HCT116 (cell line): ENCODE measurements around the gene DERL3. TPM values are rescaled to one million over a fixed set of nuclear protein-coding genes. Genes with fewer than 3 reads are reported as not detected.

Experiments used
- ATAC-seq: fragments of 200-7000 bp; cut with Tn5 transposase; 2 replicates; pipeline ENCODE4 v1.9.1; 2020; ENCODE audit warnings: mild to moderate bottlenecking, moderate library complexity
- BruUV-seq: library from RNA; stranded (reverse); fragments of 400-500 nt; replicated peaks from 2 replicates; lab custom pipeline; 2021; lab: Mats Ljungman, UMichigan
- CTCF ChIA-PET: fragments of 300-600 bp; sonication (Branson Sonifier 250); formaldehyde crosslinking; loops from one replicate; lab custom pipeline; 2021; ENCODE audit warnings: antibody characterized with exemption; lab: Charles Lee
- POLR2A ChIA-PET: fragments of 300-600, 350-600 bp; sonication (Branson Sonifier 250); formaldehyde crosslinking; loops from one replicate; lab custom pipeline; 2021; ENCODE audit warnings: antibody characterized with exemption; lab: Charles Lee
- RAD21 ChIA-PET, 2 experiments: fragments of 300-600 bp; sonication (Branson Sonifier 250); formaldehyde crosslinking; loops; one replicate each; lab custom pipeline; 2023; ENCODE audit warnings: low total read pairs in 2 of 2; ENCODE audit not compliant: uncharacterized antibody in 2 of 2, unreplicated experiment in 2 of 2, low non-redundant PET in 1 of 2; lab: Charles Lee
- DNase-seq: peaks from one replicate; pipeline ENCODE4 v3.0.0-alpha.2; 2010; ENCODE audit warnings: low read depth, low spot score
- H2AFZ ChIP-seq: fragments of 200-600 bp; shearing (Covaris generic), sonication (generic); 2 replicates; pipeline ENCODE4 v1.6.1; 2017; ENCODE audit warnings: low read depth, mixed run types, mixed read lengths, antibody characterized with exemption, low read length; ENCODE audit not compliant: poor library complexity, severe bottlenecking
- H3K27ac ChIP-seq: 2 replicates; pipeline ENCODE4 v1.5.1; 2012; ENCODE audit warnings: low read depth, low read length
- H3K27me3 ChIP-seq: fragments of 200-600 bp; sonication (generic); 2 replicates; pipeline ENCODE4 v1.6.1; 2016; ENCODE audit warnings: mixed run types, low read length, mixed read lengths; ENCODE audit not compliant: insufficient read depth
- H3K36me3 ChIP-seq, 2 experiments: fragments of 200-500 bp in 1 of 2; fragments of 200-600 bp in 1 of 2; sonication (Bioruptor generic) in 1 of 2; sonication (generic) in 1 of 2; 2 replicates each; pipeline versions ENCODE4 v1.5.1 to v1.6.1; 2014 to 2016; ENCODE audit warnings: low read length in 2 of 2, inconsistent platforms in 1 of 2, mixed read lengths in 1 of 2, mixed run types in 1 of 2; ENCODE audit not compliant: insufficient read depth in 2 of 2, control insufficient read depth in 1 of 2
- H3K4me1 ChIP-seq, 2 experiments: fragments of 200-600 bp in 1 of 2; sonication (generic) in 1 of 2; 2 replicates each; pipeline versions ENCODE4 v1.5.1 to v1.6.1; 2012 to 2017; ENCODE audit warnings: low read length in 2 of 2, inconsistent platforms in 1 of 2, mild to moderate bottlenecking in 1 of 2, mixed read lengths in 1 of 2, mixed run types in 1 of 2, moderate library complexity in 1 of 2; ENCODE audit not compliant: insufficient read depth in 2 of 2, control insufficient read depth in 1 of 2
- H3K4me2 ChIP-seq: fragments of 200-600 bp; sonication (generic); 2 replicates; pipeline ENCODE4 v1.6.1; 2017; ENCODE audit warnings: mixed run types, low read length, mixed read lengths
- H3K4me3 ChIP-seq, 2 experiments: fragments of 200-600 bp in 1 of 2; sonication (generic) in 1 of 2; replicated peaks in 1 of 2; 2 replicates each; pipeline ENCODE4 v1.5.1; 2011 to 2016; ENCODE audit warnings: low read length in 2 of 2, control low read depth in 1 of 2, low read depth in 1 of 2, mild to moderate bottlenecking in 1 of 2, mixed read lengths in 1 of 2, mixed run types in 1 of 2
- H3K79me2 ChIP-seq: fragments of 200-600 bp; sonication (generic); 2 replicates; pipeline ENCODE4 v1.6.1; 2017; ENCODE audit warnings: mild to moderate bottlenecking, mixed run types, low read length, moderate library complexity, mixed read lengths; ENCODE audit not compliant: insufficient read depth
- H3K9ac ChIP-seq: fragments of 200-600 bp; sonication (generic); 2 replicates; pipeline ENCODE4 v1.6.1; 2016; ENCODE audit warnings: low read length, mixed read lengths
- H3K9me2 ChIP-seq: fragments of 200-600 bp; sonication (generic), shearing (Covaris generic); 2 replicates; pipeline ENCODE4 v1.6.1; 2017; ENCODE audit warnings: mixed run types, mild to moderate bottlenecking, moderate library complexity; ENCODE audit not compliant: insufficient read depth
- H3K9me3 ChIP-seq, 2 experiments: fragments of 200-500 bp in 1 of 2; fragments of 200-600 bp in 1 of 2; sonication (Bioruptor generic) in 1 of 2; sonication (generic) in 1 of 2; 2 replicates each; pipeline ENCODE4 v1.6.1; 2014 to 2017; ENCODE audit warnings: low read length in 2 of 2, mixed read lengths in 2 of 2, inconsistent platforms in 1 of 2, low read depth in 1 of 2, mild to moderate bottlenecking in 1 of 2, mixed run types in 1 of 2, moderate library complexity in 1 of 2; ENCODE audit not compliant: control insufficient read depth in 1 of 2, insufficient read depth in 1 of 2
- H4K20me1 ChIP-seq: fragments of 200-600 bp; sonication (generic), shearing (Covaris generic); 2 replicates; pipeline ENCODE4 v1.6.1; 2017; ENCODE audit warnings: mixed run types, mild to moderate bottlenecking, moderate library complexity; ENCODE audit not compliant: insufficient read depth
- CBX3 ChIP-seq: IDR thresholded peaks from 2 replicates; pipeline ENCODE4 v1.6.1; 2012; ENCODE audit warnings: low read depth
- CEBPB ChIP-seq: IDR thresholded peaks from 2 replicates; pipeline ENCODE4 v1.6.1; 2012; ENCODE audit warnings: low read depth
- ELF1 ChIP-seq: IDR thresholded peaks from 2 replicates; pipeline ENCODE4 v1.6.1; 2012; ENCODE audit warnings: low read depth, borderline replicate concordance
- EZH2phosphoT487 ChIP-seq: fragments of 200-600 bp; IDR thresholded peaks from 2 replicates; pipeline ENCODE4 v1.6.1; 2018; ENCODE audit warnings: antibody characterized with exemption, borderline replicate concordance
- POLR2AphosphoS5 ChIP-seq: IDR thresholded peaks from 2 replicates; pipeline ENCODE4 v1.6.1; 2011; ENCODE audit warnings: mild to moderate bottlenecking, low read depth, low read length, moderate library complexity
- RAD21 ChIP-seq: IDR thresholded peaks from 2 replicates; pipeline ENCODE4 v1.6.1; 2012; ENCODE audit warnings: low read depth, mild to moderate bottlenecking
- SP1 ChIP-seq: IDR thresholded peaks from 2 replicates; pipeline ENCODE4 v1.6.1; 2012; ENCODE audit warnings: low read depth
- TCF7L2 ChIP-seq: IDR thresholded peaks from 2 replicates; pipeline ENCODE4 v1.7.0; 2011; ENCODE audit warnings: borderline replicate concordance, inconsistent platforms; ENCODE audit not compliant: insufficient read depth, insufficient read length; ENCODE audit errors: extremely low read depth
- ZNF274 ChIP-seq: fragments of 200-500 bp; sonication (Bioruptor generic); IDR thresholded peaks from 2 replicates; pipeline ENCODE4 v1.6.1; 2014; ENCODE audit warnings: mild to moderate bottlenecking, low read depth, low read length, inconsistent platforms
- intact Hi-C: fragments of 100-400 bp; cut with micrococcal nuclease; formaldehyde crosslinking; loops from 2 replicates; pipeline ENCODE4 v1.10.0; 2022
- total RNA-seq: library from RNA; stranded (reverse); gene quantifications from one replicate; pipeline ENCODE4 v1.2.1, GENCODE V29; 2021; ENCODE audit not compliant: unreplicated experiment
- TF ChIP-seq, protein P1 (sequence below): IDR thresholded peaks from 2 replicates; pipeline ENCODE4 v1.6.1; 2011; ENCODE audit warnings: mild to moderate bottlenecking, low read length, moderate library complexity; ENCODE audit not compliant: insufficient replicate concordance; ENCODE audit errors: extremely low read depth
- TF ChIP-seq, protein P2 (sequence below), 3 experiments: fragments of 200-600 bp in 1 of 3; sonication (generic) in 1 of 3; IDR thresholded peaks in 2 of 3; conservative IDR thresholded peaks in 1 of 3; 2 replicates each; pipeline ENCODE4 v1.5.1; 2012 to 2017; ENCODE audit warnings: low read depth in 2 of 3, low read length in 2 of 3, antibody characterized with exemption in 1 of 3, borderline replicate concordance in 1 of 3, control low read depth in 1 of 3, mild to moderate bottlenecking in 1 of 3, mixed read lengths in 1 of 3, mixed run types in 1 of 3, moderate library complexity in 1 of 3; ENCODE audit not compliant: insufficient read depth in 1 of 3
- TF ChIP-seq, protein P3 (sequence below): IDR thresholded peaks from 2 replicates; pipeline ENCODE4 v1.6.1; 2012
- TF ChIP-seq, protein P4 (sequence below): IDR thresholded peaks from 2 replicates; pipeline ENCODE4 v1.6.1; 2012

The DERL3 gene
- total RNA-seq, 1 experiment from 2014 or later = not detected

DNA sequence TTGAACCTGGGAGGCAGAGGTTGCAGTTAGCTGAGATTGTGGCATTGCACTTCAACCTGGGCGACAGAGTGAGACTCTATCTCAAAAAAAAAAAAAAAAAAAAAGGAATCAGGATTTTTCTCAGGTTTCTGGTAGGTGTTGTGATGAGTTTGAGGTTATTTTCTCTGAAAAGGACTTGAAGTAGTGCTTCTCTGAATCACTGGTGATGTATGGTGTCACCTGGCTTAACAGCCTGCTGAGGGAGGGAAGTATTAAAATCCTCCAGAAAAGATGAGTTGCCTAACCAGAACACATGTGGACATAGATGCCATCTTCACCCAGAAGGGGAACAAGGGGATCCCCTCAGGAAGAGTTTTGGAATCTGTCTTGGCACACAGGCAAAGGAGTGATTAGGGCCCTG is 32.0 kb downstream of the DERL3 start:
- H2AFZ ChIP-seq = no peak overlapping the region
- no peaks in the 10 kb centered on the region for H3K27me3 ChIP-seq
- H3K9ac ChIP-seq = no peak overlapping the region
- no TSS peak for BruUV-seq
- no peak overlapping the region for H3K27ac ChIP-seq
- no peaks in the 10 kb centered on the region for H3K9me2 ChIP-seq
- no peaks in the 10 kb centered on the region for H4K20me1 ChIP-seq
- no peak for TF ChIP-seq ELF1
- no peak for TF ChIP-seq ZNF274
- TF ChIP-seq CBX3 = no peak
- no peak for TF ChIP-seq TCF7L2
- no peak for TF ChIP-seq EZH2phosphoT487
- TF ChIP-seq, protein P1, sequence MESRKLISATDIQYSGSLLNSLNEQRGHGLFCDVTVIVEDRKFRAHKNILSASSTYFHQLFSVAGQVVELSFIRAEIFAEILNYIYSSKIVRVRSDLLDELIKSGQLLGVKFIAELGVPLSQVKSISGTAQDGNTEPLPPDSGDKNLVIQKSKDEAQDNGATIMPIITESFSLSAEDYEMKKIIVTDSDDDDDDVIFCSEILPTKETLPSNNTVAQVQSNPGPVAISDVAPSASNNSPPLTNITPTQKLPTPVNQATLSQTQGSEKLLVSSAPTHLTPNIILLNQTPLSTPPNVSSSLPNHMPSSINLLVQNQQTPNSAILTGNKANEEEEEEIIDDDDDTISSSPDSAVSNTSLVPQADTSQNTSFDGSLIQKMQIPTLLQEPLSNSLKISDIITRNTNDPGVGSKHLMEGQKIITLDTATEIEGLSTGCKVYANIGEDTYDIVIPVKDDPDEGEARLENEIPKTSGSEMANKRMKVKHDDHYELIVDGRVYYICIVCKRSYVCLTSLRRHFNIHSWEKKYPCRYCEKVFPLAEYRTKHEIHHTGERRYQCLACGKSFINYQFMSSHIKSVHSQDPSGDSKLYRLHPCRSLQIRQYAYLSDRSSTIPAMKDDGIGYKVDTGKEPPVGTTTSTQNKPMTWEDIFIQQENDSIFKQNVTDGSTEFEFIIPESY = no peak
- no peak for TF ChIP-seq CEBPB
- TF ChIP-seq SP1 = no peak
- TF ChIP-seq, protein P2, sequence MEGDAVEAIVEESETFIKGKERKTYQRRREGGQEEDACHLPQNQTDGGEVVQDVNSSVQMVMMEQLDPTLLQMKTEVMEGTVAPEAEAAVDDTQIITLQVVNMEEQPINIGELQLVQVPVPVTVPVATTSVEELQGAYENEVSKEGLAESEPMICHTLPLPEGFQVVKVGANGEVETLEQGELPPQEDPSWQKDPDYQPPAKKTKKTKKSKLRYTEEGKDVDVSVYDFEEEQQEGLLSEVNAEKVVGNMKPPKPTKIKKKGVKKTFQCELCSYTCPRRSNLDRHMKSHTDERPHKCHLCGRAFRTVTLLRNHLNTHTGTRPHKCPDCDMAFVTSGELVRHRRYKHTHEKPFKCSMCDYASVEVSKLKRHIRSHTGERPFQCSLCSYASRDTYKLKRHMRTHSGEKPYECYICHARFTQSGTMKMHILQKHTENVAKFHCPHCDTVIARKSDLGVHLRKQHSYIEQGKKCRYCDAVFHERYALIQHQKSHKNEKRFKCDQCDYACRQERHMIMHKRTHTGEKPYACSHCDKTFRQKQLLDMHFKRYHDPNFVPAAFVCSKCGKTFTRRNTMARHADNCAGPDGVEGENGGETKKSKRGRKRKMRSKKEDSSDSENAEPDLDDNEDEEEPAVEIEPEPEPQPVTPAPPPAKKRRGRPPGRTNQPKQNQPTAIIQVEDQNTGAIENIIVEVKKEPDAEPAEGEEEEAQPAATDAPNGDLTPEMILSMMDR (IDR thresholded peaks at IDR 0.05 in 2 of 3, conservative IDR thresholded peaks at IDR 0.05 in 1 of 3; ENCODE audit: borderline replicate concordance in 1 of 3, insufficient read depth in 1 of 3, low read depth in 2 of 3, low read length in 2 of 3) = no peak
- no peak for TF ChIP-seq POLR2AphosphoS5
- TF ChIP-seq, protein P3, sequence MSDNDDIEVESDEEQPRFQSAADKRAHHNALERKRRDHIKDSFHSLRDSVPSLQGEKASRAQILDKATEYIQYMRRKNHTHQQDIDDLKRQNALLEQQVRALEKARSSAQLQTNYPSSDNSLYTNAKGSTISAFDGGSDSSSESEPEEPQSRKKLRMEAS = no peak
- TF ChIP-seq, protein P4, sequence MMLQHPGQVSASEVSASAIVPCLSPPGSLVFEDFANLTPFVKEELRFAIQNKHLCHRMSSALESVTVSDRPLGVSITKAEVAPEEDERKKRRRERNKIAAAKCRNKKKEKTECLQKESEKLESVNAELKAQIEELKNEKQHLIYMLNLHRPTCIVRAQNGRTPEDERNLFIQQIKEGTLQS = no peak
- TF ChIP-seq RAD21 = no peak
- H3K4me1 ChIP-seq = no peaks in the 10 kb centered on the region
- no peak overlapping the region for H3K4me2 ChIP-seq
- ATAC-seq = no peak
- H3K36me3 ChIP-seq = peaks cover 32 to 35% of the 10 kb centered on the region in 2 experiments
- H3K9me3 ChIP-seq = no peaks in the 10 kb centered on the region
- ChIA-PET POLR2A (no interaction called here), CTCF (no interaction called here), RAD21 (no interaction called here)
- no peak overlapping the region for H3K4me3 ChIP-seq
- no peaks in the 10 kb centered on the region for H3K79me2 ChIP-seq
- intact Hi-C loops = no loop called here
- DNase-seq = no peak
